ENCODE data around the gene ZG16B.

ZG16B gene

GRCh38 chr16:2829501-2830354 lies at the start of gene ZG16B:
Gene ZG16B, plus strand, starts transcription at chr16:2830303. Its CDS starts 139 bp downstream, at chr16:2830442.
- no peak for DNase-seq (ENCODE audit: low read depth, low spot score)

- DNase-seq (ENCODE audit: low read depth, low spot score): no peak
Measured at GRCh38 chr16:2782583-2783351, 47.3 kb upstream of the ZG16B start.

- DNase-seq (ENCODE audit: low read depth, low spot score): no peak
Measured at GRCh38 chr16:2783581-2784357, 46.3 kb upstream of the ZG16B start.

GRCh38 chr16:2784358-2785100 lies 45.6 kb upstream of the ZG16B start:
- DNase-seq (ENCODE audit: low read depth, low spot score): no peak

GRCh38 chr16:2785101-2785991 lies 44.8 kb upstream of the ZG16B start:
- DNase-seq (ENCODE audit: low read depth, low spot score): no peak

- DNase-seq (ENCODE audit: low read depth, low spot score): no peak
Measured at GRCh38 chr16:2786061-2786825, 43.9 kb upstream of the ZG16B start.

GRCh38 chr16:2786826-2787151 lies 43.3 kb upstream of the ZG16B start:
- no peak for DNase-seq (ENCODE audit: low read depth, low spot score)

GRCh38 chr16:2787406-2787805 lies 42.7 kb upstream of the ZG16B start, which contains the start of gene PRSS33:
Gene PRSS33, minus strand, starts transcription at chr16:2787560. Its CDS starts 1,013 bp downstream, at chr16:2786547.
- DNase-seq (ENCODE audit: low read depth, low spot score): no peak

GRCh38 chr16:2787961-2788360 lies 42.1 kb upstream of the ZG16B start:
- no peak for DNase-seq (ENCODE audit: low read depth, low spot score)

GRCh38 chr16:2790631-2791030 lies 39.5 kb upstream of the ZG16B start:
- no peak for DNase-seq (ENCODE audit: low read depth, low spot score)

- no peak for DNase-seq (ENCODE audit: low read depth, low spot score)
Measured at GRCh38 chr16:2791174-2791573, 38.9 kb upstream of the ZG16B start.

GRCh38 chr16:2792940-2793339 lies 37.2 kb upstream of the ZG16B start:
- no peak for DNase-seq (ENCODE audit: low read depth, low spot score)

GRCh38 chr16:2795395-2796143 lies 34.5 kb upstream of the ZG16B start:
- DNase-seq (ENCODE audit: low read depth, low spot score): no peak

GRCh38 chr16:2798723-2799204 lies 31.3 kb upstream of the ZG16B start:
- no peak for DNase-seq (ENCODE audit: low read depth, low spot score)

- no peak for DNase-seq (ENCODE audit: low read depth, low spot score)
Measured at GRCh38 chr16:2799205-2799858, 30.8 kb upstream of the ZG16B start.

GRCh38 chr16:2799859-2800226 lies 30.3 kb upstream of the ZG16B start:
- no peak for DNase-seq (ENCODE audit: low read depth, low spot score)

- DNase-seq (ENCODE audit: low read depth, low spot score): no peak
Measured at GRCh38 chr16:2803545-2804195, 26.4 kb upstream of the ZG16B start.

- DNase-seq (ENCODE audit: low read depth, low spot score): no peak
Measured at GRCh38 chr16:2804728-2805127, 25.4 kb upstream of the ZG16B start.

Data from activated CD4-positive, CD25-positive, alpha-beta regulatory T cell treated with anti-CD3 and anti-CD28 coated beads, Interleukin-2, amount 50 U/mL, for 16 hours (primary cell).